Activated CD4-positive, alpha-beta T cell treated with anti-CD3 and anti-CD28 coated beads for 36 hours (primary cell): ENCODE results near the gene ARSK. TPM values are rescaled to one million over a fixed set of nuclear protein-coding genes. Genes with fewer than 3 reads are reported as not detected.
A peak's percentile ranks its signal among the peaks of the same experiment; 100 is the strongest.

Experiments
- ATAC-seq: fragments of 200-7000 bp; cut with Tn5 transposase; one replicate; pipeline ENCODE4 v1.10.0; 2021; ENCODE audit warnings: mild to moderate bottlenecking, moderate library complexity
- CTCF ChIA-PET: fragments of 350-600 bp; sonication (Branson Sonifier 250); formaldehyde crosslinking; loops from one replicate; lab custom pipeline; 2021; ENCODE audit warnings: antibody characterized with exemption; lab: Charles Lee
- POLR2A ChIA-PET: fragments of 350-600 bp; sonication (Branson Sonifier 250); formaldehyde crosslinking; loops from one replicate; lab custom pipeline; 2021; ENCODE audit warnings: antibody characterized with exemption, inconsistent platforms; lab: Charles Lee
- DNase-seq: peaks from one replicate; pipeline ENCODE4 v3.0.0-alpha.2; 2020
- H3K27ac Mint-ChIP-seq: one replicate; pipeline ENCODE4 v1.8.0; 2021; ENCODE audit warnings: mixed read lengths
- H3K27me3 Mint-ChIP-seq: one replicate; pipeline ENCODE4 v1.8.0; 2021; ENCODE audit warnings: mixed read lengths
- H3K36me3 Mint-ChIP-seq: one replicate; pipeline ENCODE4 v1.8.0; 2021; ENCODE audit warnings: low read depth, mixed read lengths
- H3K4me1 Mint-ChIP-seq: one replicate; pipeline ENCODE4 v1.8.0; 2021; ENCODE audit warnings: mixed read lengths
- H3K4me3 Mint-ChIP-seq: one replicate; pipeline ENCODE4 v1.8.0; 2021; ENCODE audit warnings: mild to moderate bottlenecking, moderate library complexity, mixed read lengths
- H3K9me3 Mint-ChIP-seq: one replicate; pipeline ENCODE4 v1.8.0; 2021; ENCODE audit warnings: low read depth, mixed read lengths
- intact Hi-C, 2 experiments: fragments of 100-400 bp; cut with DNase I in 1 of 2; cut with micrococcal nuclease in 1 of 2; formaldehyde crosslinking; loops; one replicate each; pipeline versions ENCODE4 v1.14.2 to v1.15.1; 2022 to 2024; cut with DNase I, micrococcal nuclease
- total RNA-seq, 2 experiments: library from RNA; stranded (reverse); gene quantifications; one replicate each; pipeline ENCODE4 v1.2.3, GENCODE V29; 2021

The ARSK gene
- total RNA-seq, 2 experiments from 2014 or later = 4.6 to 5.3 TPM

- DNase-seq (peak; percentile 69), ATAC-seq (peak; percentile 68)
- Mint-ChIP-seq H3K9me3 (no peaks in the 10 kb centered on the region), H3K27ac (peak overlapping the region; percentile 86), H3K36me3 (peaks cover 2% of the 10 kb centered on the region), H3K27me3 (no peaks in the 10 kb centered on the region), H3K4me1 (peaks cover 45% of the 10 kb centered on the region), H3K4me3 (peak overlapping the region; percentile 68)
- ChIA-PET CTCF (interaction anchor here (0.6 to 4.0 kb wide), 4 partner anchors 8 to 26 kb away, joined by 3 to 26 read pairs (median 5); partner anchors contain the start of gene RFESD), POLR2A (no interaction called here)
- intact Hi-C loops = loop anchor here (1.0 to 10.0 kb wide), 6 partner anchors 10 to 1184 kb away; partner anchors contain the start of genes ARSK (in 1 of the 2), ERAP1 (in 1 of the 2), RFESD (in 1 of the 2) and SKIC3 (in 1 of the 2)
Observed at GRCh38 chr5:95620870-95621838, 66.3 kb downstream of the ARSK start.

DNA sequence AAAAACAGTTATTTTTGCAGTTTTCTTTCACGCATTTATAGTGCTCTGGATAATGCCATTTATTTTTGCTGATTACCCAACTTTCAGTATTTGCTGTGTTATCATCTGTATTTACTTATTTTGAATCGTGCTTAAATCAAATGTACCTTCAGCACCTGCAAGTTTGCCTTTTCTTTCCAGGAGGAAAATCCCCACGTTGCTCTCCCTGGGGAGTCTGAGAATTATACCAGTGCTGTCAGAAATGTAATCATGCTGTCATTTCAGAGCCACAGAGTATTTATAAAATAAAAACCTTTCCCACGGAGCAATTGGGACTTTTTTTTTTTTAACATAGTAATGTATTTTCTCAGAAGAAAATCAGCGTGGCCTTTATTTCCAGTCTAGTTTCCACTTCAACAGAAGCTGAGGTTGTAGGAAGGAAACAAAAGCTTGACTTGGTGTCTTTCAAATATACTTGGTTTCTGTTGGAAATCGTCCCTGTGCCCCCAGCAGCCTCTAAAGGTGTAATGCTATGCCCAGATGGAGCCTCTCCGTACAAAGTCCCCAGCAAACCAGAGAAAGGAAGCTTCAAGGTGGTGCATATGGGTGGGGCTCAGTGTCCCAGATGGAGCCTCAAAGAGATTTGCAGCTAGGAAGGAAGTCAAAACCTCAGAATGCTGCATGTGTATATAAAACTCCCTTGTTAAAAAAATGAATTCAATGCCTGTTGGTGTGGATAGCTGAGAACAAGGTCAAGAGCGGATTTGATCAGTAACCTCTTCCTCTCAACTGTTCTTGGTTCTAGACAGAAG lies 67.1 kb downstream of the ARSK start:
- intact Hi-C loops = loop anchor here (1.0 to 10.0 kb wide), 5 partner anchors 9 to 1183 kb away; partner anchors contain the start of genes ARSK (in 1 of the 2) and ERAP1 (in 1 of the 2)

GRCh38 chr5:95623706-95624105 lies 68.8 kb downstream of the ARSK start:
- CTCF ChIA-PET = interaction anchor here (1.0 to 4.0 kb wide), 7 partner anchors 8 to 158 kb away, joined by 3 to 26 read pairs (median 4); partner anchors contain the start of genes ARSK and SKIC3
- Mint-ChIP-seq H3K4me1 (peaks cover 32% of the 10 kb centered on the region), H3K36me3 (peaks cover under 1% of the 10 kb centered on the region), H3K9me3 (no peaks in the 10 kb centered on the region), H3K27me3 (no peaks in the 10 kb centered on the region), H3K4me3 (no peak overlapping the region), H3K27ac (no peak overlapping the region)
- POLR2A ChIA-PET = interaction anchor here (0.6 to 1.7 kb wide), 2 partner anchors 8 to 571 kb away, joined by 3 to 13 read pairs; no protein-coding TSS in a partner anchor
- intact Hi-C loops = loop anchor here in 1 of 2 experiments (10.0 kb wide), 1 partner anchor 1181 kb away; the partner anchor contains the start of gene ERAP1
- DNase-seq (no peak), ATAC-seq (no peak)

More for the DNA sequence above, 67.1 kb downstream of the ARSK start:
- H3K4me3 Mint-ChIP-seq = peak overlapping the region; percentile 68
- H3K9me3 Mint-ChIP-seq = no peaks in the 10 kb centered on the region
- peaks cover 2% of the 10 kb centered on the region for H3K36me3 Mint-ChIP-seq
- DNase-seq = no peak
- peaks cover 41% of the 10 kb centered on the region for H3K4me1 Mint-ChIP-seq
- no peaks in the 10 kb centered on the region for H3K27me3 Mint-ChIP-seq
- CTCF ChIA-PET = interaction anchor here (0.8 to 4.0 kb wide), 8 partner anchors 9 to 160 kb away, joined by 3 to 26 read pairs (median 4); partner anchors contain the start of gene RFESD
- POLR2A ChIA-PET = interaction anchor here (0.5 to 1.7 kb wide), 2 partner anchors 10 to 1511 kb away, joined by 3 to 13 read pairs; a partner anchor contains a TSS
- no peak for ATAC-seq
- peak overlapping the region; percentile 86 for H3K27ac Mint-ChIP-seq

- POLR2A ChIA-PET = no interaction called here
- CTCF ChIA-PET = interaction anchor here (1.6 to 4.0 kb wide), 3 partner anchors 7 to 157 kb away, joined by 5 to 26 read pairs (median 9); no protein-coding TSS in a partner anchor
- intact Hi-C loops = loop anchor here in 1 of 2 experiments (10.0 kb wide), 1 partner anchor 1180 kb away; the partner anchor contains the start of gene ERAP1
- H3K36me3 Mint-ChIP-seq = no peaks in the 10 kb centered on the region
- no peaks in the 10 kb centered on the region for H3K9me3 Mint-ChIP-seq
- DNase-seq = no peak
- H3K27me3 Mint-ChIP-seq = no peaks in the 10 kb centered on the region
- H3K4me3 Mint-ChIP-seq = no peak overlapping the region
- H3K27ac Mint-ChIP-seq = no peak overlapping the region
- ATAC-seq = no peak
- peaks cover 25% of the 10 kb centered on the region for H3K4me1 Mint-ChIP-seq
Observed at GRCh38 chr5:95624368-95624767, 69.5 kb downstream of the ARSK start.

GRCh38 chr5:95626701-95627100 lies 71.8 kb downstream of the ARSK start:
- intact Hi-C loops = loop anchor here in 1 of 2 experiments (10.0 kb wide), 1 partner anchor 1178 kb away; the partner anchor contains the start of gene ERAP1
- Mint-ChIP-seq H3K4me3 (no peak overlapping the region), H3K27me3 (no peaks in the 10 kb centered on the region), H3K9me3 (peaks cover 3% of the 10 kb centered on the region), H3K27ac (no peak overlapping the region), H3K36me3 (peaks cover 2% of the 10 kb centered on the region), H3K4me1 (peaks cover 24% of the 10 kb centered on the region)
- ATAC-seq = no peak
- DNase-seq = no peak
- ChIA-PET POLR2A (no interaction called here), CTCF (no interaction called here)

DNA sequence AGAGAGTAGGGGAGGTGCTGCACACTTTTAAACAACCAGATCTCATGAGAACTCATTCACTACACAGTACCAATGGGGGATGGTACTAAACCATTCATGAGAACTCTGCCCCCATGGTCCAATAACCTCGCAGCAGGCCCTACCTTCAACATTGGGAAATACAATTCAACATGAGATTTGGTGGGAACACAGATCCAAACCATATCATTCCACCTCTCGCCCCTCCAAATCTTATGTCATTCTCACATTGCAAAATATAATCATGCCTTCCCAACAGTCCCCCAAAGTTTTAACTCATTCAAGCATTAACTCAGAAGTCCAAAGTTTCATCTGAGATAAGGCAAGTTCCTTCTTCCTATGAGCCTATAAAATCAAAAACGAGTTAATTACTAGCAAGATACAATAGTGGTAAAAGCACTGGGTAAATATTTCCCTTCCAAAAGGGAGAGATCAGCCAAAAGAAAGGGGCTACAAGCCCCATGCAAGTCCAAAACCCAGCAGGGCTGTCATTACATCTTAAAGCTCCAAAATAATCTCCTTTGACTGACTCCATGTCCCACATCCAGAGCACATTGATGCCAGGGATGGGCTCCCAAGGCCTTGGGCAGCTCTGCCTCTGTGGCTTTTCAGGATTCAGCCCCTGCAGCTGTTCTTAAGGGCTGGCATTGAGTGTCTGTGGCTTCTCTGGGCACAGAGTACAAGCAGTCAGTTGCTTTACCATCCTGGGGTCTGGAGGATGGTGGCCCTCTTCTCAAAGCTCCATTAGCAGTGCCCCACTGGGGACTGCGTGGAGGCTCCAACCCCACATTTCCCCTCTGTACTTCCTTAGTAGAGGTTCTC lies 73.3 kb downstream of the ARSK start:
- Mint-ChIP-seq H3K36me3 (peaks cover 7% of the 10 kb centered on the region), H3K9me3 (peaks cover 4% of the 10 kb centered on the region), H3K27me3 (no peaks in the 10 kb centered on the region), H3K27ac (no peak overlapping the region), H3K4me3 (no peak overlapping the region), H3K4me1 (peaks cover 20% of the 10 kb centered on the region)
- no peak for ATAC-seq
- ChIA-PET POLR2A (no interaction called here), CTCF (interaction anchor here (0.6 kb wide), 1 partner anchor 251 kb away, joined by 4 read pairs; no protein-coding TSS in a partner anchor)
- DNase-seq = no peak
- intact Hi-C loops = loop anchor here in 1 of 2 experiments (10.0 kb wide), 1 partner anchor 1177 kb away; the partner anchor contains the start of gene ERAP1

DNA sequence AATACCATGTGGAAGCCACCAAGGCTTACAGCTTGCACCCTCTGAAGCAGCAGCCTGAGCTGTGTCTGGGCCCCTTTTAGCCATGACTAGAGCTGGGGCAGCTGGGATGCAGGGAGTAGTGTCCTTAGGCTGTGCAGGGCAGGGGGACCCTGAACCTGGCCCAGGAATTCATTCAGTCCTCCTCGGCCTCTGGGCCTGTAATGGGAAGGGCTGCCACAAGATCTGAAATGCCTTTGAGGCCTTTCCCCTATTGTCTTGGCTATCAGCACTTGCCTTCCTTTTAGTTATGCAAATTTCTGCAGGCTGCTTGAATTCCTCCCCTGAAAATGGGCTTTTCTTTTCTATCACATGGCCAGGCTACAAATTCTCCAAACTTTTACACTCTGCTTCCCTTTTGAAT lies 74.0 kb downstream of the ARSK start:
- Mint-ChIP-seq H3K36me3 (peaks cover 7% of the 10 kb centered on the region), H3K27me3 (no peaks in the 10 kb centered on the region), H3K4me1 (peaks cover 22% of the 10 kb centered on the region), H3K27ac (no peak overlapping the region), H3K9me3 (peaks cover 4% of the 10 kb centered on the region), H3K4me3 (no peak overlapping the region)
- no peak for DNase-seq
- intact Hi-C loops = loop anchor here in 1 of 2 experiments (10.0 kb wide), 1 partner anchor 1176 kb away; the partner anchor contains the start of gene ERAP1
- POLR2A ChIA-PET = no interaction called here
- CTCF ChIA-PET = interaction anchor here (0.6 kb wide), 1 partner anchor 8 kb away, joined by 3 read pairs; no protein-coding TSS in a partner anchor
- no peak for ATAC-seq

DNA sequence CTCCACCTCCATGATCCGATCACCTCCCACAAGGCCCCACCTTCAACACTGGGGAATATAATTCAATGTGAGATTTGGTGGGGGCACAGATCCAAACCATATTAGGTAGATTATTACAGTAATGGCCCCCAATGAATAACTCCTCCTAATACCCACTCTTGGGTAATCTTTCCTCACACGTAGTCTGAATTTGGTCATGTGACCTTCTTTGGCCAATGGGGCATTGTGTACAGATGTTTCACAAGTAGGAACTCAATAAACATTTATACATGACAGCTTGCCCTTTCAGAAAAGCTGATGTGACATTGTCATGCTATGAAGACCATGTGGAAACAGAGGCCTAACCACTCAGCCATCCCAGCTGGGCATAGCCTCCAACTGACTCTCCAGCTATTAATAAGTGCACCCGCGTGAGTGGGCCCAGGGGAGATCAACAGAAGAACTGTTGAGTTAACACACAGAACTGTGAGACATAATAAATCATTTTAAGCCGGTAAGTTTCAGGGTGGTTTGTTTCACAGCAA lies 75.6 kb downstream of the ARSK start:
- ChIA-PET CTCF (interaction anchor here (0.8 to 2.6 kb wide), 5 partner anchors 8 to 202 kb away, joined by 3 to 39 read pairs (median 6); partner anchors contain the start of gene RFESD), POLR2A (no interaction called here)
- DNase-seq = no peak
- H3K36me3 Mint-ChIP-seq = peaks cover 7% of the 10 kb centered on the region
- H3K27me3 Mint-ChIP-seq = peaks cover 1% of the 10 kb centered on the region
- intact Hi-C loops = loop anchor here in 1 of 2 experiments (5.0 kb wide), 1 partner anchor 332 kb away; the partner anchor contains the start of gene ELL2
- no peak for ATAC-seq
- H3K4me1 Mint-ChIP-seq = peaks cover 22% of the 10 kb centered on the region
- H3K9me3 Mint-ChIP-seq = peaks cover 4% of the 10 kb centered on the region
- peak overlapping the region; percentile 73 for H3K27ac Mint-ChIP-seq
- no peak overlapping the region for H3K4me3 Mint-ChIP-seq

- ATAC-seq = peak; percentile 7
- DNase-seq = no peak
- H3K4me1 Mint-ChIP-seq = peaks cover 22% of the 10 kb centered on the region
- H3K27me3 Mint-ChIP-seq = peaks cover 1% of the 10 kb centered on the region
- intact Hi-C loops = loop anchor here in 1 of 2 experiments (1.0 to 5.0 kb wide), 2 partner anchors 10 to 331 kb away; partner anchors contain the start of gene ELL2
- H3K9me3 Mint-ChIP-seq = peaks cover 4% of the 10 kb centered on the region
- peak overlapping the region; percentile 94 for H3K27ac Mint-ChIP-seq
- CTCF ChIA-PET = interaction anchor here (0.7 to 2.6 kb wide), 8 partner anchors 8 to 201 kb away, joined by 3 to 39 read pairs (median 4); partner anchors contain the start of genes GLRX and RFESD
- peaks cover 7% of the 10 kb centered on the region for H3K36me3 Mint-ChIP-seq
- POLR2A ChIA-PET = interaction anchor here (0.8 to 1.6 kb wide), 4 partner anchors 9 to 483 kb away, joined by 3 to 13 read pairs (median 8); partner anchors contain the start of genes ARSK, RFESD and SKIC3
- peak overlapping the region; percentile 14 for H3K4me3 Mint-ChIP-seq
Observed at GRCh38 chr5:95631255-95631958, 76.5 kb downstream of the ARSK start.
